Thyroid gland (tissue), 4 donors: ENCODE data around the gene MAP7D3. TPM values are rescaled to one million over a fixed set of nuclear protein-coding genes. Genes with fewer than 3 reads are reported as not detected.
"Not testable (repeated sequence)": the region's sequence is repeated elsewhere in the genome, so short reads cannot be mapped to it uniquely, and the experiment has no call there.

Experiments used
- DNase-seq, 2 donors: peaks; one replicate each; pipeline ENCODE4 v3.0.0-alpha.2; 2019
- H3K27ac ChIP-seq, 3 donors: fragments of 200-600 bp; sonication (generic); 1 replicate in 2 of 3; 2 replicates in 1 of 3; pipeline ENCODE4 v1.5.1; 2016 to 2019; ENCODE audit warnings: mild to moderate bottlenecking in 1 of 3, moderate library complexity in 1 of 3
- H3K27me3 ChIP-seq: fragments of 200-600 bp; sonication (generic); one replicate; pipeline ENCODE4 v1.5.1; 2019
- H3K36me3 ChIP-seq, 2 donors: fragments of 200-600 bp; sonication (generic); one replicate each; pipeline ENCODE4 v1.5.1; 2016 to 2019
- H3K4me1 ChIP-seq, 2 donors: fragments of 200-600 bp; sonication (generic); one replicate each; pipeline ENCODE4 v1.5.1; 2017 to 2019
- H3K4me3 ChIP-seq, 3 donors: fragments of 200-600 bp; sonication (generic); replicated peaks in 1 of 3; 1 replicate in 2 of 3; 2 replicates in 1 of 3; pipeline ENCODE4 v1.5.1; 2016; ENCODE audit warnings: mild to moderate bottlenecking in 1 of 3
- H3K9me3 ChIP-seq: fragments of 200-600 bp; sonication (generic); one replicate; pipeline ENCODE4 v1.5.1; 2017
- CTCF ChIP-seq, 6 experiments: fragments of 200-600 bp in 3 of 6; fragments of 450-650 bp in 3 of 6; sonication (generic) in 3 of 6; IDR thresholded peaks; one replicate each; pipeline ENCODE4 v1.5.1; 2016 to 2019; ENCODE audit warnings: antibody characterized with exemption in 6 of 6, mild to moderate bottlenecking in 2 of 6, inconsistent platforms in 1 of 6, moderate library complexity in 1 of 6
- POLR2A ChIP-seq, 2 donors: fragments of 450-650 bp; IDR thresholded peaks; one replicate each; pipeline ENCODE4 v1.6.1; 2017; ENCODE audit warnings: antibody characterized with exemption in 2 of 2, mild to moderate bottlenecking in 2 of 2, moderate library complexity in 1 of 2
- WGBS, 2 donors: methylation state at CpG; one replicate each; pipeline ENCODE4 v1.1.5; 2017; 5-methylcytosine and 5-hydroxymethylcytosine counted together
- intact Hi-C: fragments of 100-400 bp; cut with DNase I; formaldehyde crosslinking; loops from one replicate; pipeline ENCODE4 v1.15.1; 2023
- total RNA-seq, 4 donors: library from RNA; depleted of rRNA; stranded (reverse); fragments of >200 nt; gene quantifications; one replicate each; pipeline ENCODE4 v1.2.3, GENCODE V29; 2016

The MAP7D3 gene
- total RNA-seq, 4 donors from 2014 or later: 13.8 to 22.2 (median 14.6) TPM

GRCh38 chrX:136250191-136251040, 784 bp downstream of the MAP7D3 start:
- H3K9me3 ChIP-seq: no peaks in the 10 kb centered on the region
- intact Hi-C loops: no loop called here
- H3K36me3 ChIP-seq: no peaks in the 10 kb centered on the region
- H3K27ac ChIP-seq: peak overlapping the region; percentile 47 to 81 (median 61)
- peaks cover 0 to 3% of the 10 kb centered on the region in 2 donors for H3K4me1 ChIP-seq
- whole genome bisulfite sequencing, 2 donors: 25 to 39% methylated on average over 8 to 15 of the region's 53 CpGs
- no peaks in the 10 kb centered on the region for H3K27me3 ChIP-seq
- peak overlapping the region in 2 of 3 donors; percentile 42 to 48 for H3K4me3 ChIP-seq
- no peak for TF ChIP-seq POLR2A (IDR thresholded peaks at IDR 0.05)
- TF ChIP-seq CTCF (IDR thresholded peaks at IDR 0.05): no peak
- DNase-seq: no peak

GRCh38 chrX:136246201-136246600, 5.0 kb downstream of the MAP7D3 start:
- intact Hi-C loops: no loop called here
- H3K9me3 ChIP-seq: no peaks in the 10 kb centered on the region
- WGBS, 2 donors: 80 to 82% methylated on average over 6 of the region's 6 CpGs
- no peak overlapping the region for H3K27ac ChIP-seq
- DNase-seq: no peak
- H3K4me3 ChIP-seq: no peak overlapping the region
- peaks cover 0 to 3% of the 10 kb centered on the region in 2 donors for H3K4me1 ChIP-seq
- no peak for TF ChIP-seq POLR2A (IDR thresholded peaks at IDR 0.05)
- TF ChIP-seq CTCF (IDR thresholded peaks at IDR 0.05): no peak
- no peaks in the 10 kb centered on the region for H3K27me3 ChIP-seq
- H3K36me3 ChIP-seq: peaks cover 0 to 7% of the 10 kb centered on the region in 2 donors

GRCh38 chrX:136237849-136238248, 13.4 kb downstream of the MAP7D3 start:
- H3K27ac ChIP-seq, H3K36me3 ChIP-seq, intact Hi-C loops, DNase-seq, H3K9me3 ChIP-seq, H3K27me3 ChIP-seq, H3K4me3 ChIP-seq, H3K4me1 ChIP-seq: not testable (repeated sequence)
- 100% methylated on average over 3 to 4 of the region's 4 CpGs for WGBS, 2 donors

DNA sequence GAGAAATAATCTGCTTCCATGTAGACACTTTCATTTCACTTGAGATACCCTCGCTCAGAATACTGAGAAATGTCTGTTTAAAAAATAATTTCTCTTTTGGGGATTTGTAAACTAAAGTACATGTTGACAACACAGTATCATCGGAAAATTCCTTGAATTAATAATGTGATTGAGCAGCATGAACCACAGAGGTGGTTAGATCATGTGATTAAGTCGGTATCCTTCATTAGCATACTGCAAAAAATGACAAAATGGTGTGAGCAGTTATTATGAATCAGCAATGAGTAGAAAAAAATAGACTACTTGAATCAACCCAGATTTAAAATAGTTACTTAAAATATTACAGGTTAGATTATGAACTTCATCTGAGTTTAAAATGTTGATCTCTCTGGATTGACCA, 14.1 kb downstream of the MAP7D3 start:
- TF ChIP-seq CTCF (IDR thresholded peaks at IDR 0.05) (no peak), POLR2A (IDR thresholded peaks at IDR 0.05) (no peak)
- no peaks in the 10 kb centered on the region for H3K9me3 ChIP-seq
- peaks cover 0 to 8% of the 10 kb centered on the region in 2 donors for H3K36me3 ChIP-seq
- no peak for DNase-seq
- no peaks in the 10 kb centered on the region for H3K4me1 ChIP-seq
- no peaks in the 10 kb centered on the region for H3K27me3 ChIP-seq
- H3K4me3 ChIP-seq: no peak overlapping the region
- WGBS, 2 donors: 93% methylated on average over 3 of the region's 3 CpGs
- no peak overlapping the region for H3K27ac ChIP-seq
- intact Hi-C loops: no loop called here

DNA sequence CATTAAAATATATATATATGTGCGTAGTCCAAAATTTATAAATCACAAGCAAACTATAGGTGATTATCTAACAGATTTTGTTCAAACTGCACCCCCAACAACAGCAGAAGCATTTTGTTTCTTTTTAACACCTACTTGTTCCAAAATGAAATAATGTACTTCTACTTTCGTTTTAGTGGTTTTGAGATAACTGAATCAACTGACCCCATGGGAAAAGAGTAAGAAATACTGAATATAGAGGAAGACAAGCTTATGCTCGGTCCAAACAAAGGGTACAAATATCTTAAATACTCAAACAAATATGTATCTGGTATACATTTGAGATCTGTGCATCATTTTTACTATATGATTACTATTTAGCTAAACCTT, 22.4 kb downstream of the MAP7D3 start:
- TF ChIP-seq CTCF (IDR thresholded peaks at IDR 0.05) (no peak), POLR2A (IDR thresholded peaks at IDR 0.05) (no peak)
- no peaks in the 10 kb centered on the region for H3K4me1 ChIP-seq
- no peaks in the 10 kb centered on the region for H3K9me3 ChIP-seq
- no peak overlapping the region for H3K4me3 ChIP-seq
- DNase-seq: no peak
- no peaks in the 10 kb centered on the region for H3K27me3 ChIP-seq
- WGBS, 2 donors: 70 to 81% methylated on average over 3 of the region's 3 CpGs
- peaks cover 0 to 7% of the 10 kb centered on the region in 2 donors for H3K36me3 ChIP-seq
- intact Hi-C loops: no loop called here
- no peak overlapping the region for H3K27ac ChIP-seq
